ENCODE data around the gene NDUFB6.
"Not testable (repeated sequence)": the region's sequence is repeated elsewhere in the genome, so short reads cannot be mapped to it uniquely, and the experiment has no call there.

Gene NDUFB6

GRCh38 chr9:32552172-32552872, 20.6 kb downstream of the NDUFB6 start, which contains the start of the genes SMIM27 and TOPORS:
Gene SMIM27, plus strand, starts transcription at chr9:32552327. Its CDS starts 108 bp downstream, at chr9:32552435.
Gene TOPORS, minus strand, starts transcription at chr9:32552586. Its CDS starts 150 bp downstream, at chr9:32552436.
- Histone ChIP-seq H3K27me3 (replicated peaks) (no peaks in the 10 kb centered on the region), H3K36me3 (replicated peaks) (no peaks in the 10 kb centered on the region), H3K4me3 (ENCODE audit: low read depth, low read length) (peak within 1 kb of the TSS; percentile 85), H3K27ac (peak within 1 kb of the TSS; percentile 90)
- peak; percentile 82 for DNase-seq
- in situ Hi-C loops (cut with HindIII; ENCODE audit: low pct_ligation_motif_present, low sequenced_read_pairs): loop anchor here (25.0 kb wide), 1 partner anchor 435 kb away; no protein-coding TSS in a partner anchor
- no peak for TF ChIP-seq CTCF (IDR thresholded peaks at IDR 0.05; ENCODE audit: low read depth, low read length, missing control alignments)

GRCh38 chr9:32551276-32552051, 21.5 kb downstream of the NDUFB6 start:
- Histone ChIP-seq H3K27me3 (replicated peaks) (no peaks in the 10 kb centered on the region), H3K4me3 (ENCODE audit: low read depth, low read length) (peak overlapping the region; percentile 85), H3K36me3 (replicated peaks) (no peaks in the 10 kb centered on the region), H3K27ac (peak overlapping the region; percentile 90)
- in situ Hi-C loops (cut with HindIII; ENCODE audit: low pct_ligation_motif_present, low sequenced_read_pairs): loop anchor here (25.0 kb wide), 1 partner anchor 436 kb away; no protein-coding TSS in a partner anchor
- TF ChIP-seq CTCF (IDR thresholded peaks at IDR 0.05; ENCODE audit: low read depth, low read length, missing control alignments): no peak
- peak; percentile 20 for DNase-seq

GRCh38 chr9:32550562-32551275, 22.2 kb downstream of the NDUFB6 start:
- DNase-seq: peak; percentile 91

GRCh38 chr9:32550150-32550561, 22.8 kb downstream of the NDUFB6 start:
- in situ Hi-C loops (cut with HindIII; ENCODE audit: low pct_ligation_motif_present, low sequenced_read_pairs): loop anchor here (25.0 kb wide), 1 partner anchor 437 kb away; no protein-coding TSS in a partner anchor
- no peaks in the 10 kb centered on the region for H3K27me3 ChIP-seq (replicated peaks)
- no peaks in the 10 kb centered on the region for H3K36me3 ChIP-seq (replicated peaks)
- peak; percentile 47 for TF ChIP-seq CTCF (IDR thresholded peaks at IDR 0.05; ENCODE audit: low read depth, low read length, missing control alignments)
- H3K4me3 ChIP-seq (ENCODE audit: low read depth, low read length): peak overlapping the region; percentile 85
- H3K27ac ChIP-seq: peak overlapping the region; percentile 90
- DNase-seq: peak; percentile 32

More at GRCh38 chr9:32550562-32551275, 22.2 kb downstream of the NDUFB6 start:
- Histone ChIP-seq H3K4me3 (ENCODE audit: low read depth, low read length) (peak overlapping the region; percentile 85), H3K36me3 (replicated peaks) (no peaks in the 10 kb centered on the region), H3K27ac (peak overlapping the region; percentile 90), H3K27me3 (replicated peaks) (no peaks in the 10 kb centered on the region)
- no peak for TF ChIP-seq CTCF (IDR thresholded peaks at IDR 0.05; ENCODE audit: low read depth, low read length, missing control alignments)
- in situ Hi-C loops (cut with HindIII; ENCODE audit: low pct_ligation_motif_present, low sequenced_read_pairs): loop anchor here (25.0 kb wide), 1 partner anchor 437 kb away; no protein-coding TSS in a partner anchor

GRCh38 chr9:32548213-32548612, 24.7 kb downstream of the NDUFB6 start:
- H3K27me3 ChIP-seq (replicated peaks); DNase-seq; H3K27ac ChIP-seq; H3K36me3 ChIP-seq (replicated peaks); H3K4me3 ChIP-seq (ENCODE audit: low read depth, low read length); in situ Hi-C loops (cut with HindIII; ENCODE audit: low pct_ligation_motif_present, low sequenced_read_pairs): not testable (repeated sequence)

All from brain microvascular endothelial cell (primary cell).